RCC 7860 (cell line): Measurements from ENCODE around the gene VPS39.
A peak's percentile ranks its signal among the peaks of the same experiment; 100 is the strongest.

Experiments
- DNase-seq: peaks from one replicate; pipeline ENCODE4 v3.0.0-alpha.2; 2015; ENCODE audit warnings: low spot score
- FAIRE-seq: peaks from 2 replicates; lab custom pipeline; 2012; peaks lifted over from hg19 to GRCh38; lab: Jason Lieb, UNC

VPS39 gene

DNA sequence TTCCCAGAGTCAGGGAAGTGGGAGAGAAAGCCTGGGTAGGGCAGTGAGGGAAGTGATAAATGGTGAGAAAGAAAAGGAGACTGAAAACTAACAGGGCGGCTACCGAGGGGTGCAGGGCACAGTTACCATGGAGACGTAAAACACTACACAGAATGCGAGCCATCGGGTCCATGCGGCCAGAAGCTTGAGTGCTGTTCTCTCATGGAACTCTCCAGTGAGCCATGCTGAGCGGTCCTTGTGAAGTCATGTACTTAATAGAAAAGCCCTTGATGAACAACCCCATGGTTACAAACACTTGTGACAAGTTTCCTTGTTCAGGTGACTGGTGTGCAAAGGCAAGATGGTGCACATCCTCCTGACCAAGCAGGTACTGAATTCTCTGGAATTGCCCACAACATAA is 48.0 kb downstream of the VPS39 start:
- FAIRE-seq (no peak), DNase-seq (no peak)

DNA sequence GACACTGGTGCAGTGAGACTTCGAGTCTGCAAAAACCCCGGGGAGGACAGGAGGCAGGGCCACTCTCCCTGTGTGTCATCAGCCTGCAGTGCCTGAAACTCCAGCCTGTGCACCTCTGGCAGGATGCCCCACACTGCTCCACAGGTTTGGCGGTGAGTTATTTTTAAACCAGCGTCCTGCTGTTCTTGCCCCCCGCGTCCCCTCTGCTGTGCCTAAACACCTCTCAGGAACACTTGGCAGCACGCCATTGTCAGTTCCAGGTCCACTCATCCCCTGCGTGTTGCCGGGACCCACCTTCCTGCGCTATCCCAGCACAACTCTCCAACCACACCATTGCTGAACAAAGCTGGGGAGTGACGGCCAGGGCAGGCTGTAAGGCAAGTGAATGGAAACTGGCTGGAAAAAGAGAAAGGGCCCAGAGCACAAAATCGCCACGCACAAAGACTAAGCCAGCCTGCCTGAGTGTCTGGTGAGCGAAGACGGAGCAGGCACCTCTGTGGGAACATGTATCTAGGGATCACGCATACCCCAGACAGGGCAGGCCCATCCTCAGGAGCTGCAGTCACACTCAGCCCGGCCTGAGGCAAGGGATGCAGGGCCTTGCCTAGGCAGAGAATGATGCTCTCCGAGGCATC is 48.6 kb downstream of the VPS39 start:
- FAIRE-seq (no peak), DNase-seq (no peak)

DNA sequence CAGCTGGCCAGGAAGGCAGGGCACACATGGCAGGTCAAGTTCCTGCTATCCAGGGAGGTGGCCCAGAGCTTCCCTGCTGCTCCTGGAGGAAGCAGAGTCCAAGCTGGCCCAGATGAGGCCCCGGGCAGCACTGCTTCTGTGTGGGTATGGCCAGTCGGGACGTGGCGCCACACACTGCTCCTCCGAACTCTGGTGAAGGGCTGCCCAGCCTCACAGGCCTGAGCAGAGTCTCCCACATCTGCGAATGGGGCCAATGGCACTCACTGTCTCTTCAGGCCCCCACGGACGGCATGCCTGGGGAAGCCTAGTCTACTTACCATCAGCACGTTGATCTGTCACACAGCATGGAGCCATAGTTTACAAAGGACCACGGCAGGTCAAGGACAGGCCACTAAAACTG is 49.2 kb downstream of the VPS39 start:
- FAIRE-seq: no peak
- DNase-seq: no peak

DNA sequence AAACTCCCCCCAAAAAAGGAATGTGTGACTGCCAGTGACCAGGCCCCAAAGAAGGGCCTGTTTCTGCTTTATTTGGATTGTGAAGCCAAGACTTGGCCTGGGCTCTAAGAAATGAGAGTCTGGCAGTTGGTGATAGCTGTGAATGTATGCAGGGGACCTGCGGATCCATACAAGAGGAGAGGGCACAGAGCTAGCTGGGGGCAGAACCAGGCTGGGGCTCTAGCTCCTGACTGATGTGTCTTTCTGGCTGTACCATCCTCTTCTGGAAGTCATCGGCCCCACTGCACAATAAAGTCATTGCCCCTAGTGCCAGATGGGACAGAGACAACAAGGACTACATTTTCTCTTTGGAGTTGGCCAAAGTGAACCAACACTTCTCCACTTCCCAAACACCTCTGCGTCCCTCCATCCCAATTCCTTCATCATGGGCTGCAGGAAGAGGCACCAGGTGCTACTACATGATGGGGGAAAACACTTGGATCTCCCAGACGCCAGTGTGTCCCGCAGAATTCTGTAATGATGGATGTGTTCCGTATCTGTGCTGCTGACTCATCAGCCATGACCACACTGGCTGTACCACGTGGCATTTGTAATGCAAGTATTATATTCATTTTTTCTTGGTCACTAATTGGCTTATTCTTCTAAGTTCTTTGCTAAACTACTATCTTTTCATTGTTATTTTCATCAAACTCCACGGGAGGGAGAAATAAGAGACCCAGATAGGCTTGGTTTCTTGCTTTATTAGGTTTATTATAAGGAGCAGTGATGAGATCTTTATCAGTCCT is 49.9 kb downstream of the VPS39 start:
- FAIRE-seq (peak; percentile 29), DNase-seq (peak; percentile 47)

DNA sequence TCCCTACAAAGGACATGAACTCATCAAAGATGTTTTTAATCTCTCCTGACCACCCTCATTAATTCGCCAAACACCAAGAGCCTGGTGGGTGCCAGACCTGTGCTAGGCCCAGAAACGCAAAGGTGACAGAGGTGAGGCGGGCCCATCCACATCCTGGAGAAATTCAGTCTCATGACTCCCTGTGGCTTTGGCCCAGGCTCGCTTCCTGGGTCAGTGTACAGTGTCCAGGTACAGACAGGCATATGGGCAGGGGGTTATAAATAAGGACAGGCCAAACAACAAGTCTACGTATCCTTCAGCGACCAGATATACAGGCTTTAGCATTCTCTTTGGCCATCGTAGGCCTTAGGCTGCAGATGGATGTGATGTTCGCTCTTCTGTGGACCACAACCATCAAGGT is 50.7 kb downstream of the VPS39 start:
- FAIRE-seq (no peak), DNase-seq (no peak)

DNA sequence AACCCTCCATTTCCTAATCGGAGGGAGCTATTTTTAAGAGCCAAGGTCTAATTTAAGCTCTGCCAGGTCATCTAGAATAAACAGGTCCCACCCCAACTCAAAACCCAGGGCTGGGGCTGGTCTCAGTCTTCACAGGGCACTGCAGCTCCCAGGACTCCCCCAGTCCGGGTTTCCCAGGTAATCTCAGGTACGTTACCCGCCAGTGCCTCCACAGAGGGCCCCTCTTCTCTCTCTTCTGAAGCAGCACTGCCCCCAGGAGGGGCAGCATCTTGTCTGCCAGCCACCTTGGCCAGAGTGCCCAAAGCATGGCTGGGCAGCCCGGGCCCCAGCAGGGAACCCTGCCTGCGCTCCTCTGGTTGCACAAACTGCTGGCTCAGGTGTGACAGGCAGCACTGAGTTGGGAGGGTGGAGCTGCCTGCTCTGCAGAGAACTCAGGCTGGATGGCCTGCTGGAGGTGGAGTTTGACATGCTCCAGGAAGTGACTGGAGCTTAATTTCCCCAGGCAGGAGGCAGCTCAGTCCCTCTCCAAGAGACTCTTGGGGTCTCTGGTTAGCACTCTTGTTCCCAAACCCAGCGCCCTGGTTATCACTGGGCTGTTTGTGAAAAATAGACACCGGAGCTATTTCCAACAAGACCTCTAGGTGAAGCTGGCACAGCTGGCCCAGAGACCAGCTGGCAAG is 51.7 kb downstream of the VPS39 start, which contains the start of gene PLA2G4F:
Gene PLA2G4F, minus strand, starts transcription at position 394 of the 680 bp plus-strand sequence. Its CDS starts 87 bp downstream, at position 307.
- DNase-seq (no peak), FAIRE-seq (no peak)

DNA sequence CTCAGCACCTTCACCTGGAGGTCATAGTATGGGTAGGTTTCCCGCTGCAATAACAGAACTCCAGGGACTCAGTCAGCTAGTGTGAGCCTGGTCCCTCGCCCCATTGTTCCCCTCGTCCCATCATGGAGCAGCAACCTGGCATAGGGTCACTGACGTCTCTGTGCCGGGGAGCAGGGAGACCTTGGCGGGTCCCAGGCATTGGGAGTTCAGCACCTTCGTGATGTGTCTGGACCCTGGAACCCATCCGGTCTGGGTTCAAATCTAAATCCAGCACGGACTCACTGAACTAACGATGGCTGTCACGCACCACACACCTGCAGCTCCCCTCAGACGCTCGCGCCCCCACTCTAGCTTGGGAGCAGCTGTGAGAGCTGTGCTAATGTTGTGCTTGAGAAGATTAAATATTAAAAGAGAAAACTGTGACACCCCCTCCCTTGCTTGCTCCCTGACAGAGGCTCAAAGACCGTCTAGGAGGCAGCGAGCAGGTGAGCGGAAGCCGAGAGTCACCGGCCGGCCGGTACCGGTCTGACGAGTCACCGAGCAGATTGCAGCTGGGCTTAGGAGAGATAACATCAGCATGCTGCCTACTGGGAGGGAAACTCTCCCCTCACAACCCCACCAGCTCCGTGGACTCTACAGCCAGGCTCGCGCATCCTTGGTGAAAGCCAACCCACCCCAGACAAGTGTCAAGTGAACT is 52.4 kb downstream of the VPS39 start:
- DNase-seq: no peak

DNA sequence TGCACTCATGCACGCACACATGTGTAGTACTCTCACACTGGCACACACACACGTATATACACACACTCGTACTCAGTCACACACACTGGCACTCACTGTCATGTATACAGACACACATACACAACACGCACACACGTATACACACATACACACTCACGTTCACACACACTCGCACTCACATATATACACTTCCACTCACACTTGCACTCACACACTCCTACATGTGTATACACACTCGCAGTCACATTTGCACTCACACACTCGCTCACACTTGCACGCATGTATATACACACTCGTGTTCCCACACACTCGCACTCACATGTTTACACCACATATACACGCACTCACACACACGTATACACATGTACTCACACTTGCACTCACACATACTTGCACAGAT is 53.1 kb downstream of the VPS39 start:
- FAIRE-seq (no peak), DNase-seq (no peak)

More for the DNA sequence above, 52.4 kb downstream of the VPS39 start:
- FAIRE-seq: no peak

DNA sequence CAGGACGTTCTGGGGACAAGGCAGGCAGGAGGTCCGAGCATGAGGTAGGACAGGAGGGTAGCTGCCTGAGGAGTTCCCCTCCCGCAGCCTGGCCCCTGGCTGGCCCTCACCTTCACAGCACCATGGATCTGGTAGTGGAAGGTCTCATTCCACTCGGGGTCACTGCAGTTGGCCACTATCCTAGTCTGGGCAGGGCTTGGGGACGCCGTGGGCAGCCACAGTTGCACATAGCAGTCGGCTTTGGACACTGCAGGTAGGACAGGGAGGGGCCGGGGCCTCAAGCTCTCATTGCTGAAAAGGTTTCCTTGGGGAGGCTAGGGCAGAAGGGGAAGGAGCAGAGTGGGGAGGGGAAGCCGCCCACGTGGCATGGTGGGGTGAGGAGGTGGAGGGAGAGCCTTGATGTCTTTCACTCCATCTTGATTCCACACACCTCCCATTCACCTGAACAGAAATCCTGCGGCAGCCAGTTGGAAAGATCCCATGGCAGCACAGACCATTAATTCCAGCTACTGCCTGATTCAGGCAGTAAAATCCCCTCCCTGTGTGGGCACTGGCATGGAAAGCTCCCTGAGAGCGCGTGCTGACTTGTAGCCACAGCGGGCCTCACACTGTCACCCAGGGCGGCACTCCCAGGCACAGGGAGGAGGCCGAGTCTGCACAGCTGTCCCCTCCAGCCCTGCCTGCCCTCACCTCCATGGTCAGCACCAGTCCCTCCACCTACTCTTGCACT is 53.7 kb downstream of the VPS39 start:
- DNase-seq: peak; percentile 49
- no peak for FAIRE-seq

DNA sequence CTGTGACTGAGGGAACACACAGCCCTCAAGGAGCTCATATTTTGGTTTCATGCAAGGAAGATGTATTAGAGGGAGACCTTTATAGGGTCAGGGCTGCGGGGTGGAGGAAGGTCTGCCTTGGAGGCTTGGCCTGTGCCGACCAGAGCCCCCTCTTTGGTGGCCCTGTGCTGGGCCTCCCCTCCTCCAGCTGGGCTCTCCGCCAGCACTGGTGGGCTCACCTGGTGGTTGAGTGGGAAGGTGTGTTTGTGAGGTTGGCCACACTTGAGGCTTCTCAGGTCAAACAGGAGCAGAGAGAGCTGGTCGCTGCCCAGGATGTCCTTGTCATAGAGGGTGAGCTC is 54.3 kb downstream of the VPS39 start:
- no peak for FAIRE-seq
- DNase-seq: no peak

DNA sequence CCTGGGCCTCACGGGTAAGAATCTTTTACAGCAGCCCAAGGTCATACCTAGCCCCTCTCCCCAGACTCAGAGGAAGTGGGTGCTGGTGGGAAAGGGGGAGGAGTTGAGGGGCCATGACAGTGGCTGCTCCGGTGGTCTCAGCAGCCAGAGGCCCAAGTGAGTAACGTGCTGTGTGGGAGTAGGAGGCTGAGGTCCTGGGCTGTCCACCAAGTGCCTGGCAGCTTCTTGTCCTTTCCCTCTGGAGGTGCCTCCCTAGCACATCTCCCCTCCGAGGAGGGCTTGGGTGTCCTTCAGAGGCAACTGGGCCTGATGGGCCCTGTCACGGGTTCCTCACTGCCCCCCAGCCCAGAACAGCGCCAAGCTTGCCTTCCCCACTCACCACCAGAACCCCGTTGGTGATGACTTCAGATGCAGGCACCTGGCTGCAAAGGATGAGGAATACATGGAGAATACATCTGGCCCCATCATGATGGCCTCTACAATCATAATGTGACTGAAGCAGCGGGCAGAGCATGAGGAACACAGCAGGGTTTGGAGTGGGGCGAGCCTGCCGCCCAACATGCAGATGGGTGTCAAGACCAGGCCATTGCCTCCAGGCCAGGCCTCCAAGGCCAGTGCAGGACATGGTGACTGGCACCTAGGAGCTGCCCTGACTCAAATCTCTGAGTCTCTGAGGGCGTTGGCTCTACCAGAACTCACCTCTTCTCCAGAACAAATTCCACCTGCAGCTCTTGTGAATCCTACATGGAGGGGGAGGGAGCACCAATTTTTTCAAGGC is 55.0 kb downstream of the VPS39 start:
- no peak for FAIRE-seq
- no peak for DNase-seq

DNA sequence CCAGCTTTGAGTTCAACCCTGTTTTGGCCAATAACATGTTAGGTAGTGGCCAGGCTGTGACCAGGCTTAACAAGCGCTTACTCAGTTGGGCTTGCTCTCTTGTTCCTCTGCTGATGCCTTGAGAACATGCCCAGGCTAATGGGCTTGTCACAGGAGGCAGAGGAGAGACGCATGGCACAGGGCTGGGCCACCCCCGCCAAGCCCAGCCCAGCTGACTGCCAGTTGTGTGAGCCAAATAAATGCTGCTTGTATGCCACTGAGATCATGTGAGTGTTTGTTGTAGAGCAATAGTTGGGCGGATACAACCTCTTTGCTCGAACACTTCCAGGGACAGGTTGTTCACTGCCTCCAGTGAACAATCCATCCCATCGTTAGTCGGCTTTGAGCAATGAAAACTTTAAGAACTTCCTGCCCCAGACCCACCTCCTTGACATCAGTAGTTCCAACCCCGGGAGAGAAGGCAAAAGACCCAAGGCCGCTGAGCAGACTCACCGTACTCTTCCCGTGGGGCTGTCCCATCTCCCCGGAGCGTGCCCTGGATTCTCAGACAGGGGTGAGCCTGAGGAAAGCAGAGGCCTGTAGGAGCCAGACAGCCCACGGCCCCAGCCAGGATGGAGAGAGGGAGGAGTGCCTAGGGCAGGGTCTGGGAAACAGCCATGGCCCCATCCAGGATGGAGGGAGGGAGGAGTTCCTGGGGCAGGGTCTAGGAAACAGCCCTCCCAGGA is 55.7 kb downstream of the VPS39 start:
- FAIRE-seq (no peak), DNase-seq (no peak)

DNA sequence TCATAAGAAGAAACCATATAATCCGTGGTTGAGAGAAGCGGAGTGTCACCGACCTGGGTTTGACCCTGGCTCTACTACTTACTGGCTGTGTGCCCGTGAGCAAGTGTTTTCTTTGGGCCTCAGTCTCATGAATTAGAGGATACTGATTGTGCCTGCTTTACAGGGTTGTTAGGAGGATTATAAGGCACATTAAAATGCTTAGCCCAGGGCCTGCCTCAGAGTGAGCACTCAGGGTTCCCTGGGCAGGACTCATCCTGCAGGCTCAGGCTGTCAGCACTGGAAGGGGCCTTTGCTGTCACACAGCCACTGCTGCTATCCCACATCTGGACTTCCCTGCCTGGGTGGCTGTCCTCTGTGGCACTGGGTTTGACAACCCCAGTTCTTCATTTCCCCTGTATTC is 56.4 kb downstream of the VPS39 start:
- no peak for DNase-seq

DNA sequence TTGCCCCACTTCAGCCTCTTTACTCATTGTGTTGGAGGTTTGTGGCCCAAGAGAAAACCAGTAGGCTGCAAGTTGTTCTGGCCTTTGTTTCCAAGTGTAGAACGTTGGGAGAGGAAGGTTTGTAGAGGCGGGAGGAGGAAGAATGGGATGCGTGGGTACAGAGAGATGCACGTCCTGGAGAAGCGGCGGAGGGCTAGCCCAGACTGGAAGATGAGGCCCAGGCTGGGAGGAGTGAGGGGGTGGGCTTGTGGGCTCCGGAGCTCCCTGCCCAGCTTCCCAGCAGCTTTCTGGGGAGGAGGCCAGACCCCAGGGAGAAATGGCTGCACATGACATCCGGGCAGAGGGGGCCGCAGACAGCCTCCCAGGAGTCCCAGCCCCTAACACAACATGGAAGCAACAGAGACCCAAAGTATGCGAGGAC is 57.0 kb downstream of the VPS39 start:
- no peak for DNase-seq
- no peak for FAIRE-seq

More for the DNA sequence above, 56.4 kb downstream of the VPS39 start:
- no peak for FAIRE-seq

DNA sequence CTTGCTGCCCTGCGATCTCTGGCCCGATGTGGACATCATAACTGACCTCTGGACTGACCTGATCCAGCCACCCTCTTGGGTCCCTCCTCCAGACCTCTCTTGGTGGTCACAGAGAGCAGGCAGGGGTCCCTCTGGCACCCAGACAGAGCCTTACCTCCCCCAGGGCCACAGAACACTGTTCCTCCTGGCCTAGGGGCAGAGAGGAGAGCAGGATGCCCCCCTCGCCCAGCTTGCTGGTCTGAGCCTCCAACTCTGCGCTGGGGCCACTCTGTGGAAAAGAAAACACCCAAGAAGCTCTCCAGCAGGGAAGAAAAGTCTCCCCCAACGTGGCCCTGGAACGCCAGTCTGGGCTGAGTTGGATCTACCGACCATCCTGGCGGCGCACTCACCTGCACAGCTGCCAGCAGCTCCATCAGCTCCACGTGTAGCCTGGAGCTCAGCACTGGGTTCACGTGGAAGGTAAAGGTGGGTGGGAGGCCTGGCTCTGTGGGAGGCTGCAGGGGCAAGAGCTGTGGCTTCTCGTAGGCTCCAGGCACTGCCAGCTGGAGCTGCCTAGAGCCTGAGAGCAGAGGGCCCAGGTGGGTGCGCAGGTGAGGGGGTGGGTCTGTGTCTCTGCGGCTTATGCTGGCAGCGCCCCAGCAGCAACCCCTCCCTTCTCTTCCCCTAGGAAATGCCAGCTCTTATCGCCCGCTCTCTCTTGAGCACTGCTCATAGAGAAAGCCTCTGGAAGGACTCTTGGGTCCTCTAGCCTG is 57.7 kb downstream of the VPS39 start:
- no peak for DNase-seq
- FAIRE-seq: no peak

DNA sequence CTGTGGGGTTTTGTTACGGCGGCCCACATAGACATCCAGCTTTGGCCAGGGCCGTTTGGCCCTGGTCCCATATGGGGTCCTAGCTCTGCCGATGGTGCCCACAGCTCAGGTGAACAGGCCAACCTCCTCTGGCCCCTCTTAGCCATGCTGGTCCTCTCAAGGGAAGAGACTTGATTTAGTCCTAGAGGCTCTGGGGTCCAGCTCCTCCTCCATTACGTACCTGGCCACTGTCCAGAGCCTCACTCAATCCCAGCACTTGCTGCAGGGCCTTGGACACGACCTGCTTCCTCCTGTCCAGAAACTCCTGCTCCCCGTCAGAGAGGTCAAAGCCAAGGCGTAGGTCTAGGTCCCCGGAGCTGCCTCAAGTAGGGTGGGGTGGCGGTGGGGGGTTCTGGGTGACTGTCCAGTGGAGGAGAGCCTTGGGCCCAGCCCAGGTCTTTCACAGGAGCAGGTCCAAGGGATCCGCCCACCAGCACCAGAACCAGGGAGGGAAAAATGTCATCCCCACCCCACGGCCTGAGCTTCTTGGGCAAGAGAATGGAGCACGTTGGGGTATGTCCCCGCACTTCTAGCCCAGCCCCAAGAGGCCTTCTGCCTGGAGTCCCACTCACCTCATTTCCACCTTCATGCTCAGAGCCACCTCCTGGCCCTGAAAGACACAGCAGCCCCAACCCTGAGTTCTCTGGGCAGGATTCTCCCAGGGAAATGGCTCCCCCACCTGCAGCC is 58.4 kb downstream of the VPS39 start:
- DNase-seq (no peak), FAIRE-seq (no peak)

DNA sequence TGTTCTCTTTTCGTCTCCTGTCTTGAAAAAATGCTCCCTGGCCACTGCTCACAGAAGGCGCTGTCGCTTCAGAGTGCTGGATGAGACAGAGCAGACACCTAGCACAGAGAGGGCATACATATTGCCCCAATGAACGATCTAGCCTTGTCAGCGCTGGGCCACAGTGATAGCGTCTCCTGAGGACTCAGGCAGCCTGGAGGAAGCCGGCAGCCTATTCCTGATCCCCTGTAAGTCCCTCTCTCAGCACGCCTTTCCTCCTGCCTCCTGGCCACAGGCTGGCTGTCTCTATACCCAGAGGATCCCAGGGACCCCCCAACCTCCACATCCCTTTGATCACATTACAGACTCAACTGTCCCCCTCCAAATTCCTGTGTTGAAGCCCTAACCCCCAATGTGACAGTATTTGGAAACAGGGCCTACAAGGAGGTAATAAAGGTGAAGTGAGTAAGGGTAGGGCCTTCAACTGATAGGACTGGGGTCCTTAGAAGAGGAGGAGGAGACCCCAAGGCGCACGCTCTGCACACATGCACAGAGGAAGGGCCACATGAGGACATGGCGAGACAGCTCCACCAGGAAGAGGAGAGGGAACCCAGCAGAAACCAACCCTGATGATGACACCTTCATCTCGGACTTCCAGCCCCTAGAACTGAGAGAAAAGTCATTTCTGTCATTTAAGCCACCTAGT is 59.2 kb downstream of the VPS39 start:
- DNase-seq: no peak
- FAIRE-seq: no peak

DNA sequence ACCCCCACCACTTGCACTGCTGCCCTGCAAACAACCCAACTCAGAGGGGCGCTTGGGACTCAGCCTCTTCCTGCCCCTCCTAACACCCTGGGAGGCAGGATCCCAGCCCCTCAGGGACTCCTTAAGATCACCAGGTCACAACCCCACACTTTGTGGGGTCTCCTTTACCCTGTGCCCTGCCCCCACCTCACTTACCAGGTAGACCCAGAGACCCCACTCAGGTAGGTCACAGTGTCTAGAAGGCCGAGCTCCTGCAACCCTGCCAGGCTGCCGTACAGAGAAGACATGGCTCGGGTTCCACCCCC is 60.7 kb downstream of the VPS39 start:
- DNase-seq: no peak
- FAIRE-seq: no peak
